HEK293 (cell line): ENCODE measurements around the gene APOA5.

Experiments used
- BCL11A ChIP-seq: fragments of 450-650 bp; formaldehyde crosslinking; IDR thresholded peaks from 2 replicates; pipeline ENCODE4 v1.5.1; 2016; ENCODE audit warnings: low read depth, missing biosample characterization, missing genetic modification characterization
- KLF8 ChIP-seq: fragments of 450-650 bp; formaldehyde crosslinking; IDR thresholded peaks from 2 replicates; pipeline ENCODE4 v1.5.1; 2016; ENCODE audit warnings: missing biosample characterization, missing genetic modification characterization
- MZF1 ChIP-seq: fragments of 450-650 bp; formaldehyde crosslinking; IDR thresholded peaks from 2 replicates; pipeline ENCODE4 v1.5.1; 2017; ENCODE audit warnings: missing biosample characterization, missing genetic modification characterization, borderline replicate concordance
- PRDM1 ChIP-seq: fragments of 450-650 bp; formaldehyde crosslinking; IDR thresholded peaks from 2 replicates; pipeline ENCODE4; 2016; ENCODE audit warnings: missing biosample characterization, missing genetic modification characterization
- WT1 ChIP-seq: fragments of 450-650 bp; formaldehyde crosslinking; IDR thresholded peaks from 2 replicates; pipeline ENCODE4 v1.5.1; 2016; ENCODE audit warnings: missing biosample characterization, missing genetic modification characterization
- ZEB2 ChIP-seq: fragments of 450-650 bp; formaldehyde crosslinking; IDR thresholded peaks from 2 replicates; pipeline ENCODE4 v1.5.1; 2016; ENCODE audit warnings: missing biosample characterization, missing genetic modification characterization
- ZNF175 ChIP-seq: fragments of 450-650 bp; formaldehyde crosslinking; IDR thresholded peaks from 2 replicates; pipeline ENCODE4 v1.5.1; 2016; ENCODE audit warnings: missing biosample characterization, missing genetic modification characterization
- ZNF354C ChIP-seq: fragments of 450-650 bp; formaldehyde crosslinking; IDR thresholded peaks from 2 replicates; pipeline ENCODE4 v1.5.1; 2016; ENCODE audit warnings: missing biosample characterization, missing genetic modification characterization, low read depth, borderline replicate concordance
- ZNF510 ChIP-seq: fragments of 450-650 bp; formaldehyde crosslinking; IDR thresholded peaks from 2 replicates; pipeline ENCODE4 v1.5.1; 2018; ENCODE audit warnings: mild to moderate bottlenecking, missing genetic modification characterization, missing biosample characterization; ENCODE audit not compliant: insufficient replicate concordance
- ZNF785 ChIP-seq: fragments of 450-650 bp; formaldehyde crosslinking; IDR thresholded peaks from 2 replicates; pipeline ENCODE4 v1.5.1; 2016; ENCODE audit warnings: missing biosample characterization, missing genetic modification characterization
- TF ChIP-seq, protein P1 (sequence below): fragments of 450-650 bp; formaldehyde crosslinking; IDR thresholded peaks from 2 replicates; pipeline ENCODE4 v1.5.1; 2016; ENCODE audit warnings: missing biosample characterization, missing genetic modification characterization
- TF ChIP-seq, protein P2 (sequence below): fragments of 450-650 bp; formaldehyde crosslinking; IDR thresholded peaks from 2 replicates; pipeline ENCODE4 v1.5.1; 2016; ENCODE audit warnings: missing biosample characterization, missing genetic modification characterization, low read depth
- TF ChIP-seq, protein P3 (sequence below): fragments of 450-650 bp; formaldehyde crosslinking; IDR thresholded peaks from 2 replicates; pipeline ENCODE4 v1.5.1; 2016; ENCODE audit warnings: missing biosample characterization, missing genetic modification characterization, borderline replicate concordance
- TF ChIP-seq, protein P4 (sequence below): fragments of 450-650 bp; formaldehyde crosslinking; IDR thresholded peaks from 2 replicates; pipeline ENCODE4; 2016; ENCODE audit warnings: missing biosample characterization, missing genetic modification characterization

DNA sequence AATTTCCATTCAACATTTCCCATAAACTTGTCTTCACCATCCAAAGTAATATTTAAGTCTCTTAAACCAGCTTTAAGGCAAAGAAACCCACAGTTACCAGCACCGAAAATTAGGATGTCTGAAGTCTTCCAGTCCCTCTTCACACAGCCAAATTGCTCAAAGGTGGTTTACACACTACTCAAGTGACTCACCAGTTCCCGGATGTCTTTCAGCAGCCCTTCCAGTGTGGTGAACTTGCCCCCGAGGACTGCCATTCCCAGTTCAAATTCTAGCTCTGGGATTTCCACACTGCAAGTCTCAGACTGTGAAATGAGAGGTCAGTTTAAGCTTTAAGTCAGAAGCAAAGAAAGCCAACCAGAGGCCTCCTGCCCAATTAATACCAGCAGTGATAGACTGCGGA, 9.0 kb downstream of the APOA5 start:
- TF ChIP-seq, protein P1, sequence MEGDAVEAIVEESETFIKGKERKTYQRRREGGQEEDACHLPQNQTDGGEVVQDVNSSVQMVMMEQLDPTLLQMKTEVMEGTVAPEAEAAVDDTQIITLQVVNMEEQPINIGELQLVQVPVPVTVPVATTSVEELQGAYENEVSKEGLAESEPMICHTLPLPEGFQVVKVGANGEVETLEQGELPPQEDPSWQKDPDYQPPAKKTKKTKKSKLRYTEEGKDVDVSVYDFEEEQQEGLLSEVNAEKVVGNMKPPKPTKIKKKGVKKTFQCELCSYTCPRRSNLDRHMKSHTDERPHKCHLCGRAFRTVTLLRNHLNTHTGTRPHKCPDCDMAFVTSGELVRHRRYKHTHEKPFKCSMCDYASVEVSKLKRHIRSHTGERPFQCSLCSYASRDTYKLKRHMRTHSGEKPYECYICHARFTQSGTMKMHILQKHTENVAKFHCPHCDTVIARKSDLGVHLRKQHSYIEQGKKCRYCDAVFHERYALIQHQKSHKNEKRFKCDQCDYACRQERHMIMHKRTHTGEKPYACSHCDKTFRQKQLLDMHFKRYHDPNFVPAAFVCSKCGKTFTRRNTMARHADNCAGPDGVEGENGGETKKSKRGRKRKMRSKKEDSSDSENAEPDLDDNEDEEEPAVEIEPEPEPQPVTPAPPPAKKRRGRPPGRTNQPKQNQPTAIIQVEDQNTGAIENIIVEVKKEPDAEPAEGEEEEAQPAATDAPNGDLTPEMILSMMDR (tag by site-specific recombination): no peak
- no peak for TF ChIP-seq ZNF510
- TF ChIP-seq, protein P2, sequence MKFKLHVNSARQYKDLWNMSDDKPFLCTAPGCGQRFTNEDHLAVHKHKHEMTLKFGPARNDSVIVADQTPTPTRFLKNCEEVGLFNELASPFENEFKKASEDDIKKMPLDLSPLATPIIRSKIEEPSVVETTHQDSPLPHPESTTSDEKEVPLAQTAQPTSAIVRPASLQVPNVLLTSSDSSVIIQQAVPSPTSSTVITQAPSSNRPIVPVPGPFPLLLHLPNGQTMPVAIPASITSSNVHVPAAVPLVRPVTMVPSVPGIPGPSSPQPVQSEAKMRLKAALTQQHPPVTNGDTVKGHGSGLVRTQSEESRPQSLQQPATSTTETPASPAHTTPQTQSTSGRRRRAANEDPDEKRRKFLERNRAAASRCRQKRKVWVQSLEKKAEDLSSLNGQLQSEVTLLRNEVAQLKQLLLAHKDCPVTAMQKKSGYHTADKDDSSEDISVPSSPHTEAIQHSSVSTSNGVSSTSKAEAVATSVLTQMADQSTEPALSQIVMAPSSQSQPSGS: no peak
- TF ChIP-seq ZNF175: no peak
- TF ChIP-seq BCL11A (tag by site-specific recombination): no peak
- TF ChIP-seq ZNF785 (tag by site-specific recombination): no peak
- TF ChIP-seq ZEB2 (tag by site-specific recombination): no peak
- TF ChIP-seq, protein P3, sequence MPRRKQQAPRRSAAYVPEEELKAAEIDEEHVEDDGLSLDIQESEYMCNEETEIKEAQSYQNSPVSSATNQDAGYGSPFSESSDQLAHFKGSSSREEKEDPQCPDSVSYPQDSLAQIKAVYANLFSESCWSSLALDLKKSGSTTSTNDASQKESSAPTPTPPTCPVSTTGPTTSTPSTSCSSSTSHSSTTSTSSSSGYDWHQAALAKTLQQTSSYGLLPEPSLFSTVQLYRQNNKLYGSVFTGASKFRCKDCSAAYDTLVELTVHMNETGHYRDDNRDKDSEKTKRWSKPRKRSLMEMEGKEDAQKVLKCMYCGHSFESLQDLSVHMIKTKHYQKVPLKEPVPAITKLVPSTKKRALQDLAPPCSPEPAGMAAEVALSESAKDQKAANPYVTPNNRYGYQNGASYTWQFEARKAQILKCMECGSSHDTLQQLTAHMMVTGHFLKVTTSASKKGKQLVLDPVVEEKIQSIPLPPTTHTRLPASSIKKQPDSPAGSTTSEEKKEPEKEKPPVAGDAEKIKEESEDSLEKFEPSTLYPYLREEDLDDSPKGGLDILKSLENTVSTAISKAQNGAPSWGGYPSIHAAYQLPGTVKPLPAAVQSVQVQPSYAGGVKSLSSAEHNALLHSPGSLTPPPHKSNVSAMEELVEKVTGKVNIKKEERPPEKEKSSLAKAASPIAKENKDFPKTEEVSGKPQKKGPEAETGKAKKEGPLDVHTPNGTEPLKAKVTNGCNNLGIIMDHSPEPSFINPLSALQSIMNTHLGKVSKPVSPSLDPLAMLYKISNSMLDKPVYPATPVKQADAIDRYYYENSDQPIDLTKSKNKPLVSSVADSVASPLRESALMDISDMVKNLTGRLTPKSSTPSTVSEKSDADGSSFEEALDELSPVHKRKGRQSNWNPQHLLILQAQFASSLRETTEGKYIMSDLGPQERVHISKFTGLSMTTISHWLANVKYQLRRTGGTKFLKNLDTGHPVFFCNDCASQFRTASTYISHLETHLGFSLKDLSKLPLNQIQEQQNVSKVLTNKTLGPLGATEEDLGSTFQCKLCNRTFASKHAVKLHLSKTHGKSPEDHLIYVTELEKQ: no peak
- TF ChIP-seq MZF1 (tag by site-specific recombination): no peak
- TF ChIP-seq, protein P4, sequence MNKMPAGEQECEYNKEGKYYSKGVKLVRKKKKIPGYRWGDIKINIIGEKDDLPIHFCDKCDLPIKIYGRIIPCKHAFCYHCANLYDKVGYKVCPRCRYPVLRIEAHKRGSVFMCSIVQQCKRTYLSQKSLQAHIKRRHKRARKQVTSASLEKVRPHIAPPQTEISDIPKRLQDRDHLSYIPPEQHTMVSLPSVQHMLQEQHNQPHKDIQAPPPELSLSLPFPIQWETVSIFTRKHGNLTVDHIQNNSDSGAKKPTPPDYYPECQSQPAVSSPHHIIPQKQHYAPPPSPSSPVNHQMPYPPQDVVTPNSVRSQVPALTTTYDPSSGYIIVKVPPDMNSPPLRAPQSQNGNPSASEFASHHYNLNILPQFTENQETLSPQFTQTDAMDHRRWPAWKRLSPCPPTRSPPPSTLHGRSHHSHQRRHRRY (tag by site-specific recombination): no peak
- no peak for TF ChIP-seq KLF8 (tag by site-specific recombination)
- no peak for TF ChIP-seq WT1 (tag by site-specific recombination)
- no peak for TF ChIP-seq ZNF354C (tag by site-specific recombination)
- no peak for TF ChIP-seq PRDM1 (tag by site-specific recombination)
